ENCODE data around the gene PTMA. TPM values are rescaled to one million over a fixed set of nuclear protein-coding genes. Genes with fewer than 3 reads are reported as not detected.
A peak's percentile ranks its signal among the peaks of the same experiment; 100 is the strongest.
"Not testable (repeated sequence)": the region's sequence is repeated elsewhere in the genome, so short reads cannot be mapped to it uniquely, and the experiment has no call there.

Gene PTMA
- total RNA-seq, 1 donor from 2014 or later = 2,102 TPM

- H3K4me1 Mint-ChIP-seq = peaks cover 21% of the 10 kb centered on the region
- TF ChIP-seq EZH2 (IDR thresholded peaks at IDR 0.05) = no peak
- no peak for TF ChIP-seq EZH2phosphoT487 (IDR thresholded peaks at IDR 0.05)
- no peak for TF ChIP-seq CTCF (IDR thresholded peaks at IDR 0.05)
- H3K4me3 ChIP-seq = peak overlapping the region; percentile 5
- peak overlapping the region; percentile 92 for H3K27ac ChIP-seq
- peaks cover 17% of the 10 kb centered on the region for H3K36me3 Mint-ChIP-seq
- peaks cover 12% of the 10 kb centered on the region for H3K79me2 ChIP-seq (ENCODE audit: low read depth)
- H3K9me3 ChIP-seq (ENCODE audit: low read depth) = no peaks in the 10 kb centered on the region
- H3K4me3 Mint-ChIP-seq = no peak overlapping the region
- H3K9ac ChIP-seq = no peak overlapping the region
- H3K27ac Mint-ChIP-seq = peak overlapping the region; percentile 26
- no peaks in the 10 kb centered on the region for H3K27me3 ChIP-seq
- peak; percentile 83 for DNase-seq (ENCODE audit: low spot score)
- no peaks in the 10 kb centered on the region for H3K9me3 Mint-ChIP-seq
- no peak overlapping the region for H2AFZ ChIP-seq (replicated peaks)
- no peaks in the 10 kb centered on the region for H3K36me3 ChIP-seq
- H3K4me2 ChIP-seq = peak overlapping the region; percentile 64
- H3K4me1 ChIP-seq = peaks cover 27% of the 10 kb centered on the region
- peaks cover 14% of the 10 kb centered on the region for H3F3A ChIP-seq (ENCODE audit: low read depth)
- H4K20me1 ChIP-seq (ENCODE audit: low read depth) = no peaks in the 10 kb centered on the region
- peaks cover 2% of the 10 kb centered on the region for H3K27me3 Mint-ChIP-seq (ENCODE audit: insufficient read depth, low read depth)
These were observed 29.4 kb downstream of the PTMA start for GRCh38 chr2:231737761-231738160.

- no peak overlapping the region for H3K4me3 Mint-ChIP-seq
- Histone ChIP-seq H4K20me1 (ENCODE audit: low read depth) (peaks cover 3% of the 10 kb centered on the region), H3K9ac (no peak overlapping the region), H3K9me3 (ENCODE audit: low read depth) (no peaks in the 10 kb centered on the region), H3K4me2 (peak overlapping the region; percentile 6), H3K27ac (peak overlapping the region; percentile 21), H3K4me3 (no peak overlapping the region), H3K4me1 (peaks cover 43% of the 10 kb centered on the region), H3K27me3 (no peaks in the 10 kb centered on the region), H2AFZ (replicated peaks) (no peak overlapping the region), H3F3A (ENCODE audit: low read depth) (peaks cover 46% of the 10 kb centered on the region), H3K79me2 (ENCODE audit: low read depth) (peaks cover 12% of the 10 kb centered on the region), H3K36me3 (no peaks in the 10 kb centered on the region)
- H3K27me3 Mint-ChIP-seq (ENCODE audit: insufficient read depth, low read depth) = no peaks in the 10 kb centered on the region
- DNase-seq (ENCODE audit: low spot score) = no peak
- TF ChIP-seq EZH2 (IDR thresholded peaks at IDR 0.05) = no peak
- no peak for TF ChIP-seq EZH2phosphoT487 (IDR thresholded peaks at IDR 0.05)
- TF ChIP-seq CTCF (IDR thresholded peaks at IDR 0.05) = no peak
- peaks cover 46% of the 10 kb centered on the region for H3K4me1 Mint-ChIP-seq
- peak overlapping the region; percentile 19 for H3K27ac Mint-ChIP-seq
- H3K9me3 Mint-ChIP-seq = no peaks in the 10 kb centered on the region
- peaks cover 8% of the 10 kb centered on the region for H3K36me3 Mint-ChIP-seq
These were observed 35.2 kb downstream of the PTMA start for GRCh38 chr2:231743376-231744116.

- Mint-ChIP-seq H3K9me3 (peaks cover 4% of the 10 kb centered on the region), H3K4me3 (peak overlapping the region; percentile 17), H3K4me1 (peaks cover 48% of the 10 kb centered on the region), H3K27ac (peak overlapping the region; percentile 21), H3K36me3 (peaks cover 5% of the 10 kb centered on the region), H3K27me3 (ENCODE audit: insufficient read depth, low read depth) (no peaks in the 10 kb centered on the region)
- Histone ChIP-seq H3K9me3 (ENCODE audit: low read depth) (no peaks in the 10 kb centered on the region), H3K9ac (no peak overlapping the region), H3K27ac (peak overlapping the region; percentile 80), H3K4me2 (peak overlapping the region; percentile 77), H3F3A (ENCODE audit: low read depth) (peaks cover 46% of the 10 kb centered on the region), H4K20me1 (ENCODE audit: low read depth) (peaks cover 3% of the 10 kb centered on the region), H3K4me1 (peaks cover 43% of the 10 kb centered on the region), H2AFZ (replicated peaks) (no peak overlapping the region), H3K4me3 (peak overlapping the region; percentile 32), H3K27me3 (no peaks in the 10 kb centered on the region), H3K36me3 (no peaks in the 10 kb centered on the region), H3K79me2 (ENCODE audit: low read depth) (no peaks in the 10 kb centered on the region)
- TF ChIP-seq EZH2 (IDR thresholded peaks at IDR 0.05) = no peak
- TF ChIP-seq EZH2phosphoT487 (IDR thresholded peaks at IDR 0.05) = no peak
- no peak for TF ChIP-seq CTCF (IDR thresholded peaks at IDR 0.05)
- peak; percentile 81 for DNase-seq (ENCODE audit: low spot score)
These were observed 37.1 kb downstream of the PTMA start for GRCh38 chr2:231745303-231746038.

GRCh38 chr2:231748153-231748896, 40.0 kb downstream of the PTMA start:
- not testable (repeated sequence) for H3K27ac ChIP-seq; H3K4me3 ChIP-seq; H3K4me3 Mint-ChIP-seq; DNase-seq (ENCODE audit: low spot score); H3K9me3 Mint-ChIP-seq; H3K27ac Mint-ChIP-seq; H3K36me3 ChIP-seq; H3K9me3 ChIP-seq (ENCODE audit: low read depth); H2AFZ ChIP-seq (replicated peaks); H3K36me3 Mint-ChIP-seq; H3K9ac ChIP-seq; H3K79me2 ChIP-seq (ENCODE audit: low read depth); H4K20me1 ChIP-seq (ENCODE audit: low read depth); H3K27me3 Mint-ChIP-seq (ENCODE audit: insufficient read depth, low read depth); H3K4me2 ChIP-seq; H3K27me3 ChIP-seq
- Histone ChIP-seq H3F3A (ENCODE audit: low read depth) (peaks cover 45% of the 10 kb centered on the region), H3K4me1 (peaks cover 34% of the 10 kb centered on the region)
- H3K4me1 Mint-ChIP-seq = peaks cover 36% of the 10 kb centered on the region

GRCh38 chr2:231749016-231749415, 40.7 kb downstream of the PTMA start:
- H3K4me1 Mint-ChIP-seq = peaks cover 29% of the 10 kb centered on the region
- not testable (repeated sequence) for H3K79me2 ChIP-seq (ENCODE audit: low read depth); H3K9me3 Mint-ChIP-seq; H3K36me3 ChIP-seq; H3K4me3 Mint-ChIP-seq; H3K27me3 Mint-ChIP-seq (ENCODE audit: insufficient read depth, low read depth); H3K4me2 ChIP-seq; H3K27ac Mint-ChIP-seq; H3K27ac ChIP-seq; DNase-seq (ENCODE audit: low spot score); H3K4me3 ChIP-seq; H3K9me3 ChIP-seq (ENCODE audit: low read depth); H3K27me3 ChIP-seq; H3K9ac ChIP-seq; H2AFZ ChIP-seq (replicated peaks); H4K20me1 ChIP-seq (ENCODE audit: low read depth); H3K36me3 Mint-ChIP-seq
- peaks cover 28% of the 10 kb centered on the region for H3K4me1 ChIP-seq
- peaks cover 38% of the 10 kb centered on the region for H3F3A ChIP-seq (ENCODE audit: low read depth)
